HEK293 (cell line): ENCODE results near the gene PALM3.

Source experiments
- CTCF ChIA-PET: fragments of 350-600 bp; formaldehyde crosslinking; extraction: SDS; loops from one replicate; lab custom pipeline; 2021; ENCODE audit warnings: antibody characterized with exemption; lab: Yijun Ruan, JAX
- POLR2A ChIA-PET: fragments of 300-600 bp; formaldehyde crosslinking; extraction: SDS; loops from one replicate; lab custom pipeline; 2020; ENCODE audit warnings: antibody characterized with exemption, inconsistent platforms; lab: Yijun Ruan, JAX
- H3K27ac ChIP-seq: fragments of 200-500 bp; sonication (Bioruptor generic); 2 replicates; pipeline ENCODE4 v1.5.1; 2014; ENCODE audit warnings: low read depth, low read length, control low read depth, inconsistent platforms; ENCODE audit errors: extremely low read depth
- H3K36me3 ChIP-seq, 2 experiments: fragments of 200-500 bp in 1 of 2; sonication (Bioruptor generic) in 1 of 2; 1 replicate in 1 of 2; 2 replicates in 1 of 2; pipeline ENCODE4 v1.5.1; 2014 to 2017; ENCODE audit warnings: inconsistent platforms in 2 of 2, low read length in 2 of 2; ENCODE audit not compliant: control insufficient read depth in 2 of 2, insufficient read depth in 1 of 2
- H3K4me1 ChIP-seq: fragments of 200-500 bp; sonication (Bioruptor generic); 2 replicates; pipeline ENCODE4 v1.5.1; 2014; ENCODE audit warnings: mild to moderate bottlenecking, low read length, inconsistent platforms; ENCODE audit not compliant: control insufficient read depth, insufficient read depth
- H3K4me3 ChIP-seq: 2 replicates; pipeline ENCODE4 v1.5.1; 2011; ENCODE audit warnings: low read depth, mild to moderate bottlenecking, control low read depth, low read length, moderate library complexity
- H3K9me3 ChIP-seq: fragments of 200-500 bp; sonication (Bioruptor generic); 2 replicates; pipeline ENCODE4 v1.5.1; 2014; ENCODE audit warnings: low read depth, low read length, inconsistent platforms; ENCODE audit not compliant: control insufficient read depth, insufficient read depth
- KLF7 ChIP-seq: fragments of 450-650 bp; formaldehyde crosslinking; IDR thresholded peaks from 2 replicates; pipeline ENCODE4 v1.5.1; 2016; ENCODE audit warnings: missing biosample characterization, missing genetic modification characterization, borderline replicate concordance
- SP7 ChIP-seq: fragments of 450-650 bp; formaldehyde crosslinking; IDR thresholded peaks from 2 replicates; pipeline ENCODE4 v1.5.1; 2016; ENCODE audit warnings: missing biosample characterization, missing genetic modification characterization
- ZBTB10 ChIP-seq: fragments of 450-650 bp; formaldehyde crosslinking; IDR thresholded peaks from 2 replicates; pipeline ENCODE4 v1.5.1; 2016; ENCODE audit warnings: missing biosample characterization, missing genetic modification characterization
- ZBTB21 ChIP-seq: fragments of 450-650 bp; formaldehyde crosslinking; IDR thresholded peaks from 2 replicates; pipeline ENCODE4 v1.5.1; 2017; ENCODE audit warnings: missing biosample characterization, missing genetic modification characterization
- ZBTB7A ChIP-seq: fragments of 450-650 bp; formaldehyde crosslinking; IDR thresholded peaks from 2 replicates; pipeline ENCODE4 v1.5.1; 2016; ENCODE audit warnings: low read depth, missing biosample characterization, missing genetic modification characterization
- ZNF324 ChIP-seq: fragments of 450-650 bp; formaldehyde crosslinking; IDR thresholded peaks from 2 replicates; pipeline ENCODE4 v1.5.1; 2016; ENCODE audit warnings: missing biosample characterization, missing genetic modification characterization
- ZNF341 ChIP-seq: fragments of 450-650 bp; formaldehyde crosslinking; IDR thresholded peaks from 2 replicates; pipeline ENCODE4; 2016; ENCODE audit warnings: low read depth, missing biosample characterization, missing genetic modification characterization
- ZNF398 ChIP-seq: fragments of 450-650 bp; formaldehyde crosslinking; IDR thresholded peaks from 2 replicates; pipeline ENCODE4 v1.5.1; 2017; ENCODE audit warnings: missing biosample characterization, missing genetic modification characterization
- ZNF426 ChIP-seq: fragments of 450-650 bp; formaldehyde crosslinking; IDR thresholded peaks from 2 replicates; pipeline ENCODE4 v1.5.1; 2017; ENCODE audit warnings: missing biosample characterization, missing genetic modification characterization, mild to moderate bottlenecking, inconsistent platforms, moderate library complexity
- ZNF514 ChIP-seq: fragments of 450-650 bp; formaldehyde crosslinking; IDR thresholded peaks from 2 replicates; pipeline ENCODE4 v1.5.1; 2016; ENCODE audit warnings: missing biosample characterization, missing genetic modification characterization
- ZNF623 ChIP-seq: fragments of 450-650 bp; formaldehyde crosslinking; IDR thresholded peaks from 2 replicates; pipeline ENCODE4 v1.5.1; 2016; ENCODE audit warnings: missing biosample characterization, missing genetic modification characterization
- ZNF629 ChIP-seq: fragments of 450-650 bp; formaldehyde crosslinking; IDR thresholded peaks from 2 replicates; pipeline ENCODE4 v1.5.1; 2017; ENCODE audit warnings: missing biosample characterization, missing genetic modification characterization
- ZSCAN18 ChIP-seq: fragments of 450-650 bp; formaldehyde crosslinking; IDR thresholded peaks from 2 replicates; pipeline ENCODE4 v1.5.1; 2016; ENCODE audit warnings: missing biosample characterization, missing genetic modification characterization

The PALM3 gene

GRCh38 chr19:14005349-14006084 lies 56.4 kb downstream of the PALM3 start (continued):
- 0 out of 2 replicates have a peak, but pooled peaks have one; percentile 46 for TF ChIP-seq ZBTB10 (tag by site-specific recombination)
- TF ChIP-seq ZNF324 (tag by site-specific recombination) = peak; percentile 72; the same call in 1 of the 2 replicates
- TF ChIP-seq KLF7 (tag by site-specific recombination) = 0 out of 2 replicates have a peak, but pooled peaks have one; percentile 19
- no peak for TF ChIP-seq ZSCAN18 (tag by site-specific recombination)
- peak; percentile 79 for TF ChIP-seq ZBTB7A
- peak; percentile 43 for TF ChIP-seq ZNF629 (tag by site-specific recombination)
- peak; percentile 13; the same call in 1 of the 2 replicates for TF ChIP-seq ZNF623
- TF ChIP-seq ZNF398 = no peak
- TF ChIP-seq SP7 = peak; percentile 69
- no peak for TF ChIP-seq ZNF514 (tag by site-specific recombination)
- TF ChIP-seq ZBTB21 (tag by site-specific recombination) = peak; percentile 55; the same call in 1 of the 2 replicates

- H3K4me3 ChIP-seq = no peak overlapping the region
These were observed 57.1 kb downstream of the PALM3 start for GRCh38 chr19:14004619-14005348.

More at GRCh38 chr19:14004619-14005348, 57.1 kb downstream of the PALM3 start:
- peaks cover 0 to 4% of the 10 kb centered on the region in 2 experiments; a peak in 2 of 3 replicates for H3K36me3 ChIP-seq
- CTCF ChIA-PET = interaction anchor here (0.6 to 2.1 kb wide), 6 partner anchors 27 to 132 kb away, joined by 3 to 7 read pairs (median 3); partner anchors contain the start of genes ASF1B and IL27RA
- POLR2A ChIA-PET = interaction anchor here (0.7 to 1.1 kb wide), 2 partner anchors 26 to 45 kb away, joined by 3 to 4 read pairs; no protein-coding TSS in a partner anchor
- no peaks in the 10 kb centered on the region for H3K4me1 ChIP-seq
- no peak overlapping the region for H3K27ac ChIP-seq
- H3K9me3 ChIP-seq = no peaks in the 10 kb centered on the region
- TF ChIP-seq ZNF341 (tag by site-specific recombination) (0 out of 2 replicates have a peak, but pooled peaks have one; percentile 40), ZNF426 (tag by site-specific recombination) (no peak)
- TF ChIP-seq, all 188 proteins: peak for 1
